Stimulated activated CD8-positive, alpha-beta memory T cell treated with anti-CD3 and anti-CD28 coated beads, Interleukin-15, amount 100 ng/mL, for 24 hours (primary cell): ENCODE data around the gene ATP2A3.

Source experiments
- DNase-seq: peaks from one replicate; pipeline ENCODE4 v3.0.0-alpha.2; 2020; ENCODE audit warnings: low read depth

Gene ATP2A3

DNA sequence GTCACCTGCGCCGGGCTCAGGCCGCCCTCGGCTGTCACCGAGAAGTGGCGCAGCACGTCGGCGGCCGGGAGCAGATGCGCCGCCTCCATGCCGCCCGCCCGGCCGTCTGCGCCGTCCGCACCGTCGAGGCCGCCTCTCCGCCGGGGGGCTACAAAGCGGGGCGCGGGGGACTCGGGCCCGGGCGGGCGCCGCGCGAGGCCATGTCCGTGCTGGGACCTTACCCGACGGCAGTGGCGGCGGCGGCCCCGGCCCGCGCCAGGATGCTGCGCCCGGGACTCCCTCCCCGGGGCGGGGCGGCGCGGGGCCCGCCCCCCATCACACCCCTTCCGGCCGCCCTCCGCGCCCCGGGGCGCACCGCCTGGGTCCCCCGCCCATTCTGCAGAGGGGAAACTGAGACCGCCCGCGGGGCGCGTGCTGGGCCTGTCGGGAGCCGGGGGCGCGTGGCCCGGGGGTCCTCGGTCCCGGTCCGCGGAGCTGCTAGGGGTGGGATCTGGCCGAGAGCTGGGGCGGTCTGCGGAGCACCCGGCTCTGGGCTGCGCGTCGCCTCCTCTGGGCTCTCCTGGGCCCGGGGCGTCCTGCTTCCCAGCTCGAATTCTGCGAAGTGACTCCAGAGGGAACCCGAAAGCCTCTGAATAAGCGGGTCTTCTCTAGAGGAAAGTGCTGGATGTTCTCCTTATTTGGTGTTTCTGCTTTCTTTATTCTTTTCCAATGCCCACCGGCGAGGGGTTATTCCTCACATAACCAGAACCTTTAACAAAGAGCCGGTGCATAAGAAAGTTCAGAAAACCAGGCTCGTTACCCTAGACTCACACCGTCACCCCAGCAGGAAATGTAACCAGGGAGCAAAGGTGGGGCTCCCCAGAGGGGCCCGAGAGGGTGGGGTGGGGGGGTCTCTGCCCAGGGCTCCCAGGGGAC lies at the start of gene ATP2A3:
TSS of gene ATP2A3 (minus strand) at position 235 of the 915 bp plus-strand sequence. CDS start at position 89, 146 bp downstream.
- peak; percentile 41 for DNase-seq

DNA sequence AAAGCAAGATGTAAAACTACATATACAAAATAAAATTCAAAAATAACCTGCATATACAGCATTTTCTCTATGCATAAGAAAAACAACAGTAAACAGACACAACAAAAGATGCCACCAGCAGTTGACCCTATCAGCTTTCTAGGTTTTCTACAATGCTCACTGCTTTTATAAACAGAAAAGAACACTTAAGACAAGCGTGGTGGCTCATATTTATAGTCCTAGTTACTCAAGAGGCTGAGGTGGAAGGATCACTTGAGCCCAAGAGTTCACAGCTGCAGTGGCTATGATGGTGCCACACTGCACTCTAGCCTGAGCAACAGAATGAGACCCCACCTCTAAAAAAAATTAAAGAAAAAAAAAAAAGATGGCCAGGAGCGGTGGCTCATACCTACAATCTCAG lies 46.5 kb upstream of the ATP2A3 start:
- DNase-seq = no peak

DNA sequence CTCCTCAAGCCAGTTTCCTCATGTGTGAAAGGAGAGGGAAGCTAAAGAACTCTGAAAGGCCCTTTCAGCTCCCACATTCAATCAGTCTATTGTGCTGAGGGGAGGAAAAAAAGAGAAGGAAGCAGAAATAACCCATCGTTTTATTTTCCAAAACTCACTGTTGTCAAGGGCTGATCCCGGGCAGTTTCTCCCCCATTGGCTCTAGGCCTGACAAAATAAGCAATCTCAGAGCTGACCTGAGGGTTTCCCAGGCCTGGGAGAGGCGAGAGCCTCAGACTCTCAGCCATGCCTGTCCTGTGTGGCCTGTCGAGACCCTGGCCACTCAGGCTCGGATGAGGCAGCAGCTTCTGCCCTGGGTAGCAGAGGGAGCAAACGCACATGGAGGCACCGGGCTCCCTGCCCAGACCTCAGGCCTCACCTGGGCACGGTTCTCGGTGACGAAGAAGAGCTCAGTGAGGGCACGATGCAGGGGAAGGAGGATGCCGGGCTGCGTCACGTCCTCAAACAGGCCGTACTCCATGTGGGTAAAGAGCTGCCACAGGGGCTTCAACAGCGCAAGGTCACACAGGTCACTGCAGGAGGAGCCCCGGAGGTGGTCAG lies 45.0 kb upstream of the ATP2A3 start:
- DNase-seq = no peak

DNA sequence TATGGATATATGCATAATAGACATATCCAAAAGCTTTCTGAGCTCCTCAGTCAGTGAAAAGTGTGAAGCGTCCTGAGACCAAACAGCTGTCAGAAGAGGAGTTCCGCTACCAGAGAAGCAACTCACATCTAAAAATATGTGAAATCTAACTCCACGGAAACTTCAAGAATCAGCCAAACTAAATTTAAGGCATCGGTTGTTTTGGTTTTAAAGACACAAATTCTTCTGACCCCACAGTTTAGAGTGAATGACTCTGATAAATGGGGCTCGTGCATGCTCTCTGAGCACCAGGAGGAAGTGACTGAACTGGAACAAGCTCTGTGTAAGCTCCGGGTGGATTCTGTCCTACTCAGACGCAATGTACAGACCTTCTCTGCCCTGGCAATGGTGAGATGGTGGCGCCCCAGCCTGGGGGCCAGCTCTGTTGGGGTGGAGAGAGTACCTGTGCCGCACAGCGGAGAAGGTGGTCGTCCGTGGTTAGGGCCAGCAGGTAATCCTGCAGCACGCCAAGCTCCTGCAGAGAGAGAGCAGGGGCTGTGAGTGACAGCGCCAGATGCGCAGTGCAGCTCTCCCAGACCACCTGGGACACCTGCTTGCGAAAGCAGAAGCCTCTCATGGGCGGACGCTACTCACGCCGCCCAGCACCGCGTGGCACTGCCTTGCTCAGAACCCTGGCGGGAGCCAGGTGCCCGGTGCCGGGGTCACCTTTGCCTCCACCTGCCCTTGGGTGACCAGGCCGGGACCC lies 44.4 kb upstream of the ATP2A3 start:
- DNase-seq = no peak

DNA sequence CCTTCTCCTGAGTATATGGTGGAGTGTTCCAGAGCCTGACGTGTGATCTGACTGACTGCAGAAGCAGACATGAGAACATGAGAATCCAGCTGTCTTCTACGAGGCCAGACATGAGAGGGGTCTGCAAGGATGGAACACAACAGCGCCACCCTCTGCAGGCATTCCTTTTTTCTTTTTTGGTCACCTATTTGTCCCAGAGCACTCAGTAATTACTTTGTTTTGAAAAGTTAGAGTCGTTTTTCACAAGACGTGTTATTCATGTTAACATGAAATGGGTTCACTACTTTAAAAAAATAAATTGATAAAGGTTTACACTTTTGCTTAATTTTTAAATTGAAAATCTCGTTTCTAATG lies 43.8 kb upstream of the ATP2A3 start:
- DNase-seq = no peak

DNA sequence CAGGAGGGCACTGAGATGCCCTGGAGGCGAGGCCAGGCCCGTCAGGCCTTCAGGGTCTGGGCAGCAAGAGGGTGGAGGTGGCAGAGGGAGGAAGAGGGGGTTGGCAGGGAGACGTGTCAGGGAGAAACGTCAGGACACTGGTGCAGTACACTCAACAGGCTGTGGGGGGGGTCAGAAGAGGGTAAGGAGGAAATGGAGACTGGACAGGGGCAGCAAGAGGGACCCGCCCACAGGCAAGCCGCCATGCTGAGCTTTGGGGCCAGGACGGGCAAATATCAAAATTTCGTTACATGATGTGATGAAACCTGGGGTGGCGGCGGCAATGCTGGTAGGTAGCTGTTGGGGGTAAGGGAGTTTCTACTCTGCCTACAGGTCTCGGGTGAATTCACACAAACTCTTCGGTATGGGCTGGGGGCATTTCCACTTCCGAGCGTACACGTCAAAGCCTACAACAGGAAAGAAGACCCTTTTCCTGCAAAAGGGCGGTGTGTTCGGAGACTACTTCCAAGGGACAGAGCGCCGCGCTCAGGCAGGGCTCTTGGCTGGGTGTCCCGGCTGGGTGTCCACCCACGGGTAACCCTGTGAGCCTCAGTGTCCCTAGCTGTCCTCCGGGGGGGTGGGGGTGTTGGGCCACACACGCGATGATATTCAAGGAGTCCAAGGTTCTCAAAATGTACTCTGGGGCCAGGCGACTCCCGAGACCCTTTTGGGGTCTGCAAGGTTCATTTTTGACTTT lies 43.3 kb upstream of the ATP2A3 start:
- DNase-seq = no peak

DNA sequence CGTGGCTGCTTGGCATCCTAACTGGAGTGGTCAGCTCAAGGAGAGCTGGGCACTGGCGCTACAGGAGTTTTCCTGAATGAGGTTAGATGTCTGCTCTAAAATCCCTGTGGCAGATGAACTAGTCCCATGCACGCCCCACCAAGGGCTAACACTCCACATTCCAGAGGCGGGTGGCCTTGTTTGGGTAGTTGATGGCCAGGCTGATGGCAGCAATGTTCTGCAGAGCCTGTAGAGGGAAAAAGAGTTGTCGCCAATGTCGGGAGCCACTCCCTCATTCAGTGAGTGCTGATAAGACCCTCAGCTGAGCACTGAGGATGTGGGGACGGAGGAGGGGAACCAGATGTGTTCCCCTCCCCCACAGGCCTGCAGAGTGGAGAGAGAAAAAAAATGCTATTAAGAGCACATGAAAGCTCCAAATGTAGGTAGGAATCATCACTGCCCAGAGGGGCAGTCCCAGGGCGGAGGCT lies 42.5 kb upstream of the ATP2A3 start:
- DNase-seq = no peak

DNA sequence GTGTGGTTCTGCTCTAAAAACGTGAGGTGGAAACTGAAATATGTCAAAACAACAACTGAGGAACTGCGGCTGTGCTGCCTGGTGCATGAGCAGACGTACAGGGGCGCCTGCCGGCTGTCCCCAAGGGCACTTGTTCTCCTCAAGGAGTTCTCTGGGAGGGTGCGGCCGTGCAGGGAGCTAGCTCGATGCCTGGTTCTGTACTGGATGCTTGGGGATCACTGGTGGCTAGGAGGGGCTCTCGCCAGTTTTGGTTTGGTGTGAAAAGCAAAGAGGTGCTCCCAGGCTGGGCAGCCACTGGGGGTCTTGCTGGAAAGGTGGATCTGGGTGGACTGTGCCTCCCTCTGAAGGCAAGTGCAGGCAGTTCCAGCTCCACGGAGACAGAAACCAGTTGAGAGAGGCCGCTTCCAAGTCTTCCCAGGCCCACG lies 41.9 kb upstream of the ATP2A3 start:
- DNase-seq = no peak

DNA sequence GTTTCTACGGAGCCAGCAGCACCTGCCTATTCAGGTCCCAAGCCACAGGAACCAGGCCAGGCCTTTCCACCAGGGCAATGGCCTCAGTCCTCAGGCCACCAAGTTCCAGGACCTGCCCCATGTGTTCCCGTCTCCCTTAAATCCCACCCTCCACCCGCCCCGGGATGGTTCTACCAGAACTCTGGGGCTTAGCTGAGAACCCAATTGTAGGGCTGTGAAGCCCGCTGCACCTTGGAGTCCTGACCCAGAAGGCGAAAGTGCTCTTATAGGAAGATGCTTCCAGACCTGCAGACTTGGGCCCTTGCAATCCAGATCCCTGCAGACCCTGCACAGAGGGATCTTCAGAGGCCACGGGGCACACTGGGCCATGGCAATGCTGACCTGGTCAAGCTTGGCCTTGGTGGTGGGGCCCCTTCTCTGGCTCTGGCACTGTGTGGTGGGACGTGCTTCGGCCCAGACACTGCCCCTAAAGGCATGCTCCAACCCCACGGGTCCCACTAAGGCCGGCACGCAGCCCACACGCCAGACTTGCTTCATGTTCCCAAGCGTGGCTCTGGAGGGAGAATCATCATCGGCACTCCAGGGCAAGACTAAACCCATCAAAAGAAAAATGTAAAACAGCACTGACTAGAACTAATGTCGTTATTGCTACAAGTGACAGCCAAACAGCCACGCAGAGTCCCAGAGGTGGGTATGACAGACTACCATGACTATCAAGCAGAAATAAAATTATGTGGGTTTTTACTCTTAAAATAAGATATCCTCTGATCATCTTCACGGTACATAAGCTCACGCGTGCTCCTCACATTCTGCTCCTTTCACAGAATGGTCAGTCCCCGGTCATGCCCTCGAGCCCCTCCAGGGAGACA lies 41.3 kb upstream of the ATP2A3 start:
- no peak for DNase-seq

DNA sequence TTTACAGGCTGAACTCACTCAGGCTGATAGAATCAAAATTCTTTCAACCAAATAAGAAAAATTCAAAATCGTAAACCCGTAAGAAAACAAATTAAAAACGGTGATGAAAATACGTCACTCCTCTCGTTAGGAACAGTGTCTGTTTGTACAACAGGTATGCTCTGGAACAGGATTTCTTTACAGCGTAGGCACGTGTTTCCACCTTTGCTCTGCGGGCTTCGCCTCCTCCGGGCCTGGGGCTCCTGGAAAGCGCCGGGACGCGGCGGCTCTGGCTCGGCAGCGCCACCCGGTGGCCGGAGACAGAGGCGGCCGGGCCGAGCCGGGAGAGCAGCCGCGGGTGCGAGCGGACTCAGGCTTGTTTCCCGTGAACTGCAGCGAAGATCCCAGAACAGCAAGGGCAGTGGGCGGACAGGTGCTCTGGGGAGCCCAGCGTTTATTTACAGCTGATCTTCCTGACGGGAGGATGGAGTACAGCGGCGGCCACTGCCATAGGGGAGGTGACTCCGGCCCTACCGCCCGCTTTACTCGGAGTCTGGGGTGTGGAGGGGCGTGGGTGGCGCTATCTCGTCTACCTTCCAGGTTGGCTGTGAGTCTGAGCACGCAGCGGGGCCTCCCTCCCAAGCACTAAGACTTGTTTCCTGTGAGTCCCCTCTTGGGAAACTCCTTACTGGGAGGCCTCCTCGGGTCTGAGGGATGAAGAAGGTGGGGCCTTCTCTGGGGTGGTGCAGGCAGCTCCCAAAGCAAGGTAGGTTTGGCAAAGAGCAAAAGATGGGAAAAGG lies 40.5 kb upstream of the ATP2A3 start:
- peak; percentile 40 for DNase-seq

DNA sequence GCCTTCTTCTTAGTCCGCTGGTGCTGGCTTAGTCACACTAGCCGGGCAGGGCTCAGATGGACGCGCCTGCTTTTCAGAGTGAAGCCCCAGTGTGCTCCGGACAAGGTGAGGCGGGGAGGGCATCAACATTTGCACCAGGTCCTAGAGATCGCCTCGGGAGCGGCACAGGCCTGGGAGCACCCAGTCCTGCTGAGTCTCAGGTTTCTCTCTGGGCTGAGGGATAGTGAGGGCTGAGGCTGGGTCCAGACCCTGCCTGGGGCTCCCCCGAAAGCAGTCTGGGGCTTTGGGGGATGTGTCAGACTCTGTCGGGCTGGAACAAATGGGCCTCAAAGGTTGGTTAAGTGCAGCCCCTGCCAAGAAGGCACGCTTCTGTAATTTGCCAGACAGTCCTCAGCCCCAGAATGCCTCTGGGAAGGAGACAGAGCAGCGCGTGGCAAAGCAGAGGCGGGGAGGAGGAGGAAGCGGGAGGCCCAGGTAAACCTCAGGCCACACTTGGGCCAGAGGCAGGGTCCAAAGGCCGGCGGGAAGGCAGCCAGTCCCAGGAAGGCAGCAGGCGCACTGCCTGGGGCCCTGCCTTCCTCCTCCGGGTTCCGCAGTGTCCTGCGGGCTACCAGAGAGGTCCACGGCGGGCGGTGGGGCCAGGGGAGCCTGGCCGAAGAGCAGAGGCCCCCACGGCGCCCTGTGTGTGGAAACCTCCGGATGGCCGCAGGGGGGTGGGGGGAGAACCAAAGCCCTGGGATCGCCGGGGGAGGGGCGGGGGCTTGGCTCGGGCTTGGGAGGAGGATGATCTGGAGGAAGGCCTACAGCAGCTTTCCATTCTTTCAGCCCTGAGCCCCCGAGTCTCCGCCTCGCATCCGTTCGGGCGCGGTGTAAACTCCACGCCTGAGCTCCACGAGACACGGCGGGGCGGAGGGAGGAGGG lies 39.5 kb upstream of the ATP2A3 start:
- no peak for DNase-seq

DNA sequence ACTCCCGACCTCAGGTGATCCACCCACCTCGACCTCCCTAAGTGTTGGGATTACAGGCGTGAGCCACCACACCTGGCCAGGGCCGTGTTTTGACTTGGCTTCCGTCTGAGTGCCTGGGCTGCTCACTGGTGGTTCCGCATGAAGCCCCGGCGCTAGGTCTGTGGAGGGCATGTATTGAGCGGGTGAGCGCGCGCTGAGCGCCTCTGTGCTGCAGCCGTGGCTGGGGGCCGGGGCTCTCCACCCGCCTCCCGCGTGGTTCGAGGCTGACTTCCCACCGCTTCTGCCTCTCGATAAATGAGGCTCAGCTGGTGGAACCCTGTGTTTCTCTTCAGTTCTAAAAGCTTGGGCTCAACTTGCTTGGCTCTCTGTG lies 38.9 kb upstream of the ATP2A3 start:
- no peak for DNase-seq

DNA sequence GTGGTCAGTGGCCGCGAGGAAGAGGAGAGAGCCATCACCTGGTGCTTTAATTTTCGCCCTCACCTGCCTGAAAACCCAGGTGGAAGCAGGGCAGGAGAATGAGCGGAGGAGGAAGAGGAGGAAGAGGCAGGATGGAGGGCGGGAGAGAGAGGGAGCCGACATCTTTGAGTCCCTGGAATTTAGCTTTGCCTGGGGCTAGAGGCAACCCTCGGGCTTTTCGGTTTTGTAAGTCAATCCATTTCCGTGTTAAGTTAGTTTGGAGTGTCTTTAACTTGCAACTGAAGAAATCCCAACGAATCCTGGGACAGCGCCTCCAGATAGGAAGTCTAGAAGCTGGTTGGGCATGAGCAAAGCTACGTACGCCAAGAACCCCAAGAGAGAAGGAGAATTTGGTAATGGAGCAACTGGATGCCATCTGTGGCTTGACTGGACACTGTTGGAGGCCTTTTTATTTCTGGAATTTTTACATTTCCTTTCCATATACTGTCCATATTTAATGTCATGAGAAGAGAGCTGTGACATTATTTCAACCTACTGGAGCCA lies 36.9 kb upstream of the ATP2A3 start:
- no peak for DNase-seq

DNA sequence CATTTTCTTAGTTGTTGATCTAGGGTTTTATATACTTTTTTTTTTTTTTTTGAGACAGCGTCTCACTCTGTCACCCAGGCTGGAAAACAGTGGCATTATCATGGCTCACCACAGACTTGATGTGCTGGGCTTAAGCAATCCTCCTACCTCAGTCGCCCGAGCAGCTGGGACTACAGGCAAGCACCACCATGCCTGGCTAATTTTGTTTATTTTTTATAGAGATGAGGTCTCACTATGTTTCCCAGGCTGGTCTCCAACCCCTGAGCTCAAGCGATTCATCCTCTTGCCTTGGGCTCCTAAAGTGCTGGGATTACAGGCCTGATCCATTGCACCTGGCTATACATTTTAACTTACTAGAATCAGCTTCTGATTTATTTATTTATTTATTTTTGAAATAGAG lies 34.2 kb upstream of the ATP2A3 start:
- DNase-seq = no peak

DNA sequence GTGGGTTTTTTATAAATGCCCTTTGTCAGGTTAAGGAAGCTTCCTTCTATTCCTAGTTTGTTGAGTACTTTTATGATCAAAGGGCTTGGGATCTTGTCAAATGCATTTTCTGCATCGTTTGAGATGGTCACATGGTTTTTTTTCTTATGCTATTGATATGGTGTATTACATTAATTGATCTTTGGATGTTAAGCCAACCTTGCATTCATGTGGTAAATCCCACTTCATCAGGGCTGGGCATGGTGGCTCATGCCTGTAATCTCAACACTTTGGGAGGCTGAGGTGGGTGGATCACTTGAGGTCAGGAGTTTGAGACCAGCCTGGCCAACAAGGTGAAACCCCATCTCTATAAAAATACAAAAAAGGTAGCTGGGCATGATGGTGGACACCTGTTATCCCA lies 30.8 kb upstream of the ATP2A3 start:
- DNase-seq = no peak

DNA sequence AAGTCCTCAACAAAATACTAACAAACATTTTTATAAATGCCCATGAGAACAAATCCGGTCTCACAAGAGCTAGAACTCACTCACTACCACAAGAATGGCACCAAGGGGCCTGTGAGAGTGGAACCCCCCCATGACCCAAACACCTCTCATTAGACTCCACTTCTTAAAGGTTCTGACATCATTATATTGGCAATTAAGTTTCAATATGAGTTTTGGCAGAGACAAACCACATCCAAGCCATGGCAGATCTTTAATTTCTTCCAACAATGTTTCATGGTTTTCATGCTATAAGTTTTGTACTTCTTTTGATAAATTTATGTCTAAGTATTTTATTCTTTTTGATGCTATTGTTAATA lies 30.0 kb upstream of the ATP2A3 start:
- DNase-seq = no peak

DNA sequence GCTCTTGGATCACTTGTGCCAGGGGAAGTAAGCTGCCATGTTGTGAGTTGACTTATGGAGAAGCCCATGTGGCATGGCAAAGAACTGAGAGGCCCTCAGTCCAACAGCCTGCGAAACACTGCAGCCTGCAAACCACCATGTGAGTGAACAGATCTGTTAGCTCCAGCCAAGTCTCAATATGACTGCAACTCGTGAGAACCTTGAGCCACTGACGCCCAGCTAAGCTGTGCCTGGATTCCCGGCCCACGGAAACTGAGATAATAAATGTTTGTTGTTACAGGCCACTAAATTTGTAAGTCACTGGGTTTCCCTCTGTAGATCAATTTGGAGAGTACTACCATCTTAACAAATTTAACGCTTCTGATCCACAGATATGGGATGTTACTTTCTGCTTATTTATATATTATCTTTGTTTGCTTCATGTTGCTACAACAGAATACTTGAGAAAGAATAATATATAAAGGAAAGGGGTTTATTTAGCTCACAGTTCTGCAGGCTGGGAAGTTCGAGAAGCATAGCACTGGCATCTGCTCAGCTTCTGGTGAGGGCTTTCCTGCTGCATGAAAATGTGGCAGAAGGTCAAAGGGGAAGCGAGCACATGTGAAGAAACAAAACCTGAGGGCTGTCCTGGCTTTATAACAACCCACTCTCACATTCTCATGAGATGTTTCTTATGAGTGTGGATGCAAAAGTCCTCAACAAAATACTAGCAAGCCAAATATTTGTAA lies 29.4 kb upstream of the ATP2A3 start:
- no peak for DNase-seq

DNA sequence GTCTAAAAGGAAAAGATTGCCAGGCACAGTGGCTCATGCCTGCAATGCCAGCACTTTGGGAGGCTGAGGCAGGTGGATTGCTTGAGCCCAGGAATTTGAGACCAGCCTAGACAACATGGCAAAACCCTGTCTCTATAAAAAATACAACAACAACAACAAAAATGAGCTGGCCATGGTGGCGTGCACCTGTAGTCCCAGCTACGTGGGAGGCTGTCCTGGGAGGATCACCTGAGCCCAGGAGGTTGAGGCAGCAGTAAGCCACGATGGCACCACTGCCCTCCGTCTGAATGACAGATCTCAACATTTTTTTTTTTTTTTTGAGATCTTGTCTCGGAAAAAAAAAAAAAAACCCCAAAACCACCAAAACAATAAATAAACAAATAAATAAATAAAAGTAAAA lies 28.1 kb upstream of the ATP2A3 start:
- no peak for DNase-seq
